PFSK-1 (cell line): Measurements from ENCODE around the gene ALPI.

Experiments
- FOXP2 ChIP-seq: optimal IDR thresholded peaks from 2 replicates; pipeline ENCODE3; 2011; ENCODE audit warnings: borderline replicate concordance, control low read depth, inconsistent platforms; ENCODE audit not compliant: insufficient read depth; ENCODE audit errors: extremely low read length, extremely low read depth
- POLR2AphosphoS5 ChIP-seq: IDR thresholded peaks from 2 replicates; pipeline ENCODE4 v1.6.1; 2012; ENCODE audit warnings: low read depth, mild to moderate bottlenecking, control low read depth, low read length, moderate library complexity
- SIN3A ChIP-seq: IDR thresholded peaks from 2 replicates; pipeline ENCODE4 v1.6.1; 2012; ENCODE audit warnings: mild to moderate bottlenecking, low read length, moderate library complexity, borderline replicate concordance; ENCODE audit not compliant: insufficient read depth
- TAF1 ChIP-seq: IDR thresholded peaks from 2 replicates; pipeline ENCODE4 v1.6.1; 2012; ENCODE audit warnings: low read length, control low read depth, borderline replicate concordance; ENCODE audit not compliant: insufficient read depth
- TF ChIP-seq, protein P1 (sequence below), 2 experiments: IDR thresholded peaks; 2 replicates each; pipeline versions ENCODE4 v1.6.1 to v1.8.0; 2011 to 2012; ENCODE audit warnings: low read depth in 2 of 2, low read length in 2 of 2, control low read depth in 1 of 2, inconsistent platforms in 1 of 2, mild to moderate bottlenecking in 1 of 2, moderate library complexity in 1 of 2; ENCODE audit not compliant: insufficient read depth in 1 of 2

ALPI gene

DNA sequence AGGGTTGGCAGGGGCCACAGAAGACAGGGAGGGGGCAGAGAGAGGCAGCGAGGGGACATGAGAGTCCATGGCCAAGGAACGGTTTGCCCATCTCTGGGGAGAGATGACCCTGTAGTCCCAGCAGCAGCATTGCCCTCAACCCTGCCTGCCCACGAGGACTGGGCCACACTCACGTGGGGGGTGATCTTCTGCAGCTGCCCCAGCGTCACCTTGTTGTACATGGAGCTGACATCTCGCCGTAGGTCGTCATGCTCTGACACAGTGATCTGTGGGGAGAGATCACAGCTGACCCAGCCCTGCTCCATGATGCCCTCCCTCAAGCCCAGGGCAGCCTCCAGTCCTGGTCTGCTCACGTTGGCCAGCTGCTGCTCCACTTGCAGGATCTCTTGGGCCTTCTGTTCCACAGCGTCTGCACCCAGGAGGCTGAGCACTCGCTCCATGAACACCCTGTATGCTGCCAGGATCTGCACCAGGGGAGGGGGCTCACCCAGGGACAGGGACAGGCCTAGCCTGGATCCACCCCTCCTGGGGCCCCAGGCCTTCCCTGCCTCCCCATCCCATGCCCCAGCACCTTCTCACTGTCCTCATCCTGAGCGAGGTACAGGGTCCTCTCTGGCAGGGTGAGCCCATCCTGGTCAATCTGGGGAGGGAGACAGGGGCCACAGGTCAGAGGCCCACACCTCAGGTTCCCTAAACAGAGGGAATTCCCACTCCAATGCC is 28.8 kb downstream of the ALPI start:
- TF ChIP-seq POLR2AphosphoS5: no peak
- no peak for TF ChIP-seq FOXP2
- TF ChIP-seq SIN3A: no peak
- TF ChIP-seq, protein P1, sequence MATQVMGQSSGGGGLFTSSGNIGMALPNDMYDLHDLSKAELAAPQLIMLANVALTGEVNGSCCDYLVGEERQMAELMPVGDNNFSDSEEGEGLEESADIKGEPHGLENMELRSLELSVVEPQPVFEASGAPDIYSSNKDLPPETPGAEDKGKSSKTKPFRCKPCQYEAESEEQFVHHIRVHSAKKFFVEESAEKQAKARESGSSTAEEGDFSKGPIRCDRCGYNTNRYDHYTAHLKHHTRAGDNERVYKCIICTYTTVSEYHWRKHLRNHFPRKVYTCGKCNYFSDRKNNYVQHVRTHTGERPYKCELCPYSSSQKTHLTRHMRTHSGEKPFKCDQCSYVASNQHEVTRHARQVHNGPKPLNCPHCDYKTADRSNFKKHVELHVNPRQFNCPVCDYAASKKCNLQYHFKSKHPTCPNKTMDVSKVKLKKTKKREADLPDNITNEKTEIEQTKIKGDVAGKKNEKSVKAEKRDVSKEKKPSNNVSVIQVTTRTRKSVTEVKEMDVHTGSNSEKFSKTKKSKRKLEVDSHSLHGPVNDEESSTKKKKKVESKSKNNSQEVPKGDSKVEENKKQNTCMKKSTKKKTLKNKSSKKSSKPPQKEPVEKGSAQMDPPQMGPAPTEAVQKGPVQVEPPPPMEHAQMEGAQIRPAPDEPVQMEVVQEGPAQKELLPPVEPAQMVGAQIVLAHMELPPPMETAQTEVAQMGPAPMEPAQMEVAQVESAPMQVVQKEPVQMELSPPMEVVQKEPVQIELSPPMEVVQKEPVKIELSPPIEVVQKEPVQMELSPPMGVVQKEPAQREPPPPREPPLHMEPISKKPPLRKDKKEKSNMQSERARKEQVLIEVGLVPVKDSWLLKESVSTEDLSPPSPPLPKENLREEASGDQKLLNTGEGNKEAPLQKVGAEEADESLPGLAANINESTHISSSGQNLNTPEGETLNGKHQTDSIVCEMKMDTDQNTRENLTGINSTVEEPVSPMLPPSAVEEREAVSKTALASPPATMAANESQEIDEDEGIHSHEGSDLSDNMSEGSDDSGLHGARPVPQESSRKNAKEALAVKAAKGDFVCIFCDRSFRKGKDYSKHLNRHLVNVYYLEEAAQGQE (IDR thresholded peaks at IDR 0.05; ENCODE audit: insufficient read depth in 1 of 2, low read depth in 2 of 2, low read length in 2 of 2): no peak
- no peak for TF ChIP-seq TAF1

DNA sequence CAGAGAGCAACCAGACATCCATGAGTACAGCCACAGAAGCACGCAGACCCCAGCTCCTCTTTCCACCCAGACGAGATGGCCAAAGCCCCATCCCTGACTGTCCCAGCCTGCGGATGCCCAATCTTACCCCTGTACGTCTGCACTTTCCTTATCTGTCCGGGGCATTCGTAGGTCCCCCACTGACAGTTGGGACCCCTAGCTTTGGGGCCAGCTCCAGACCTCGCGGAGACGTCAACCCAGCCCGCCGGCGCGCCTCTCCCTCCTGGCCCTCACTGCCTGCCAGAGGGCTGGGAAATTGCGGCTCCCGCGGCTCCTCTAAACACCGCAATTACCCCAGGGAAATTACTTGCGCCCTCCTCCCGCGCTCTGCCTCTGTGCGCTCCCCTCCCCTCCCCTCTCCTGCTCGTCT is 29.4 kb downstream of the ALPI start:
- TF ChIP-seq FOXP2 (no peak), POLR2AphosphoS5 (no peak), SIN3A (no peak), TAF1 (no peak)
- TF ChIP-seq, protein P1 (IDR thresholded peaks at IDR 0.05; ENCODE audit: insufficient read depth in 1 of 2, low read depth in 2 of 2, low read length in 2 of 2): no peak

DNA sequence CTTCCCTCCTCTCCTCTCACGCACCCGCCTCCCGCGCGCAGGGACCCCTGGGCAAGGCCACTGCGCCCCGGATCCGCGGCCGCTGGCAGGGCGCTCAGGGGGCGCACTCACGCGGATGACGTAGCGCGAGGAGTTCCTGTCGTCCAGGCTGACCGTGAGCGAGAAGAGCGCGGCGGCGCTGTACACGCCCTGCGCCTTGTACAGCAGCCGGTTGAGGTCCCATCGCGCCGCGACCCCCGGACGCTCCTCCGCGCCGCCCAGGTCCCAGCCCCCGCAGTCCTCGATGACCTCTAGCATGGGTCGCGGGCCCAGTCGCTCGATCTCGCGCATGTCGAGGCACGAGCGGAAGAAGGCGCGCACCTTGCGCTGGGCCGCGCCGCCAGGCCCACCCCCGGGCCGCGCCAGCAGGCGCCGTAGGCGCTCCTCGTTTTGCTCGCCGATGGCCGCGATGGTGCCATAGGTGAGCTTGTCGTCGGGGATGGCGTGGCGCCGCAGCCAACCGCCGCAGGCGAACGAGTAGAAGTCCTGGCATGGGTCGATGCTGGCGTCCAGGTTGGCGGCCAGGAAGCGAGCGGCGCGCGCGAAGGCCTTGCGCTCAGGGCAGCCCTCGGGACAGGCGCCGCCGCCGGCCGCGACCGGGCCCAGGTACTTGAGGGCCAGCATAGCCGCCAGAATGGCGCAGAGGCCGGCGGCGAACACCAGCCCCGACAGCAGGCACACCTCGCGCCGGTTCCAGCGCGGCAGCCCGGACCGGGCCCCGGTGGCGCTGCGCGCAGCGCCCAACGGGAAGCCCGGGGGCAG is 30.0 kb downstream of the ALPI start:
- TF ChIP-seq, protein P1 (IDR thresholded peaks at IDR 0.05; ENCODE audit: insufficient read depth in 1 of 2, low read depth in 2 of 2, low read length in 2 of 2): no peak
- TF ChIP-seq FOXP2: no peak
- no peak for TF ChIP-seq POLR2AphosphoS5
- no peak for TF ChIP-seq SIN3A
- no peak for TF ChIP-seq TAF1

DNA sequence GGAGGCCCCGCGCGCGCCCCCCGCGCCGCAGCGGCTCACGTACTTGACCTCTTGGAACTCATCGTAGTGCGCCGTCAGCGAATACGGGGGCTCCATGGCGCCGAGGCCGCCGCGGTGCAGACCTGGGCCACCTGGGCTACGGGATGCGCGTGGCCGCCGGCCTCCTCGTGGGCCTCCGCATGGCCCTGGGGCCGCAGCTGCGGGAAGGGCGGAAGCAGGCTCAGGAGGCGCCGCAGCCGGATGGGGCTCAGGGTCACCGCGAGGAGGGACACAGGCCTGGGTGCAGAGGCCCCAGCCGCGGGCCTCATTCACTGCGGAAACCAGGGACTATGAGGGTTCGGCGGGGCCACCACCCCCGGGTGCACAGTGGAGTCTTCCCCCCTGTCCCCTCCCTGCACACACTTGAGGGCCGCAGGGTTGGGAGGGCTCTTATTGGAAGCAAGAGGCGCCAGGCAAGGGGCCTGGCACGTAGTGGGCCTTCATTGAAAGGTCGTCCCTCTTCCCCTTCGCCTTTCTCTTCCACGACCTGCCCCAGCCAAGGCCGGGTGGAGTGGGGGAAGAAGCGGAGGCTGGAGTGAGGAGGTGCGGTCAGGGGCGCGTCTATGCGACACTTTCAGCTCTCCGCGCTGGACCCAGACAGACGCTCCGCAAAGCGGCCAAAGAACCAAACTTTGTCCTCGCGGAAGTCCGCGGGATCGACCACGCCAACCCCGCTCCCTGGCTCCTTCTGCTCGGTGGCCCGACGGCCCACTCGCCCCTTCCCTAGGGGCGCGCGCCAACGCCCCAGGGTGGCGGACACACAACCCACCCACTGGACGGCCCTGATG is 30.8 kb downstream of the ALPI start:
- TF ChIP-seq FOXP2: no peak
- no peak for TF ChIP-seq TAF1
